Activated CD4-positive, alpha-beta memory T cell treated with anti-CD3 and anti-CD28 coated beads, Interleukin-2, amount 10 ng/mL, durations not matched to agents 7 days and 5 days (primary cell): Measurements from ENCODE around the gene ANKIB1. TPM values are rescaled to one million over a fixed set of nuclear protein-coding genes. Genes with fewer than 3 reads are reported as not detected.
"Not testable (repeated sequence)": the region's sequence is repeated elsewhere in the genome, so short reads cannot be mapped to it uniquely, and the experiment has no call there.

ENCODE experiments used
- CTCF ChIA-PET: fragments of 350-600 bp; sonication (Branson Sonifier 250); formaldehyde crosslinking; loops from one replicate; lab custom pipeline; 2021; ENCODE audit warnings: antibody characterized with exemption, inconsistent platforms; lab: Charles Lee
- POLR2A ChIA-PET: fragments of 350-600 bp; sonication (Branson Sonifier 250); formaldehyde crosslinking; loops from one replicate; lab custom pipeline; 2021; ENCODE audit warnings: antibody characterized with exemption; lab: Charles Lee
- DNase-seq: peaks from one replicate; pipeline ENCODE4 v3.0.0-alpha.2; 2020
- H3K27ac Mint-ChIP-seq: one replicate; pipeline ENCODE4 v1.8.0; 2021; ENCODE audit warnings: mild to moderate bottlenecking, mixed read lengths
- H3K27me3 Mint-ChIP-seq: one replicate; pipeline ENCODE4 v1.8.0; 2021; ENCODE audit warnings: mixed read lengths
- H3K36me3 Mint-ChIP-seq: one replicate; pipeline ENCODE4 v1.8.0; 2021; ENCODE audit warnings: low read depth, mixed read lengths
- H3K4me1 Mint-ChIP-seq: one replicate; pipeline ENCODE4 v1.8.0; 2021; ENCODE audit warnings: mixed read lengths
- H3K4me3 Mint-ChIP-seq: one replicate; pipeline ENCODE4 v1.8.0; 2021; ENCODE audit warnings: mild to moderate bottlenecking, mixed read lengths
- H3K9me3 Mint-ChIP-seq: one replicate; pipeline ENCODE4 v1.8.0; 2021; ENCODE audit warnings: mixed read lengths
- total RNA-seq, 2 experiments: library from RNA; stranded (reverse); gene quantifications; one replicate each; pipeline ENCODE4 v1.2.3, GENCODE V29; 2021

Gene ANKIB1
- total RNA-seq, 2 experiments from 2014 or later, result 65.1 to 70.2 TPM

- Mint-ChIP-seq H3K4me3 (peak overlapping the region; percentile 32), H3K36me3 (no peaks in the 10 kb centered on the region), H3K9me3 (no peaks in the 10 kb centered on the region), H3K27me3 (peaks cover 12% of the 10 kb centered on the region), H3K4me1 (peaks cover 34% of the 10 kb centered on the region), H3K27ac (no peak overlapping the region)
- ChIA-PET POLR2A (interaction anchor here (4.8 kb wide), 1 partner anchor 22 kb away, joined by 37 read pairs; the partner anchor contains the start of gene GATAD1), CTCF (interaction anchor here (0.7 to 3.6 kb wide), 7 partner anchors 9 to 807 kb away, joined by 3 to 75 read pairs (median 4); partner anchors contain the start of genes GATAD1 and VPS50)
- no peak for DNase-seq
Observed at GRCh38 chr7:92425311-92425947, 179.7 kb downstream of the ANKIB1 start.

GRCh38 chr7:92427193-92427592, 181.4 kb downstream of the ANKIB1 start:
- CTCF ChIA-PET, result interaction anchor here (0.7 kb wide), 1 partner anchor 273 kb away, joined by 3 read pairs; no protein-coding TSS in a partner anchor
- Mint-ChIP-seq H3K36me3 (no peaks in the 10 kb centered on the region), H3K4me3 (no peak overlapping the region), H3K4me1 (peaks cover 28% of the 10 kb centered on the region), H3K9me3 (no peaks in the 10 kb centered on the region), H3K27ac (no peak overlapping the region), H3K27me3 (peaks cover 16% of the 10 kb centered on the region)
- POLR2A ChIA-PET, result no interaction called here
- DNase-seq, result no peak

- Mint-ChIP-seq H3K27me3 (peaks cover 9% of the 10 kb centered on the region), H3K4me1 (peaks cover 6% of the 10 kb centered on the region), H3K9me3 (no peaks in the 10 kb centered on the region), H3K4me3 (no peak overlapping the region), H3K27ac (no peak overlapping the region), H3K36me3 (no peaks in the 10 kb centered on the region)
- ChIA-PET CTCF (interaction anchor here (1.9 to 2.0 kb wide), 2 partner anchors 8 to 15 kb away, joined by 4 to 7 read pairs; partner anchors contain the start of gene GATAD1), POLR2A (no interaction called here)
- DNase-seq, result no peak
Observed at GRCh38 chr7:92432299-92432946, 186.6 kb downstream of the ANKIB1 start.

GRCh38 chr7:92433019-92433418, 187.2 kb downstream of the ANKIB1 start:
- Mint-ChIP-seq H3K9me3 (no peaks in the 10 kb centered on the region), H3K4me3 (no peak overlapping the region), H3K4me1 (peaks cover 6% of the 10 kb centered on the region), H3K36me3 (no peaks in the 10 kb centered on the region), H3K27me3 (peaks cover 6% of the 10 kb centered on the region), H3K27ac (no peak overlapping the region)
- CTCF ChIA-PET, result interaction anchor here (1.9 to 2.0 kb wide), 2 partner anchors 9 to 14 kb away, joined by 4 to 7 read pairs; partner anchors contain the start of gene GATAD1
- DNase-seq, result no peak
- POLR2A ChIA-PET, result no interaction called here

- Mint-ChIP-seq H3K27ac (no peak overlapping the region), H3K36me3 (no peaks in the 10 kb centered on the region), H3K9me3 (no peaks in the 10 kb centered on the region), H3K4me3 (no peak overlapping the region), H3K27me3 (peaks cover 6% of the 10 kb centered on the region), H3K4me1 (no peaks in the 10 kb centered on the region)
- no peak for DNase-seq
- CTCF ChIA-PET, result no interaction called here
- POLR2A ChIA-PET, result no interaction called here
Observed at GRCh38 chr7:92435542-92435941, 189.8 kb downstream of the ANKIB1 start.

GRCh38 chr7:92436612-92437445, 191.1 kb downstream of the ANKIB1 start:
- CTCF ChIA-PET, result no interaction called here
- POLR2A ChIA-PET, result no interaction called here
- H3K4me1 Mint-ChIP-seq, result no peaks in the 10 kb centered on the region
- no peaks in the 10 kb centered on the region for H3K27me3 Mint-ChIP-seq
- no peak overlapping the region for H3K4me3 Mint-ChIP-seq
- H3K9me3 Mint-ChIP-seq, result no peaks in the 10 kb centered on the region
- DNase-seq, result no peak
- no peaks in the 10 kb centered on the region for H3K36me3 Mint-ChIP-seq
- no peak overlapping the region for H3K27ac Mint-ChIP-seq

GRCh38 chr7:92437956-92438491, 192.2 kb downstream of the ANKIB1 start:
- H3K36me3 Mint-ChIP-seq, result no peaks in the 10 kb centered on the region
- CTCF ChIA-PET, result no interaction called here
- POLR2A ChIA-PET, result no interaction called here
- H3K9me3 Mint-ChIP-seq, result no peaks in the 10 kb centered on the region
- H3K4me1 Mint-ChIP-seq, result no peaks in the 10 kb centered on the region
- no peak for DNase-seq
- H3K4me3 Mint-ChIP-seq, result no peak overlapping the region
- peaks cover 3% of the 10 kb centered on the region for H3K27me3 Mint-ChIP-seq
- no peak overlapping the region for H3K27ac Mint-ChIP-seq

- H3K9me3 Mint-ChIP-seq, H3K36me3 Mint-ChIP-seq, H3K27ac Mint-ChIP-seq, DNase-seq, H3K27me3 Mint-ChIP-seq, POLR2A ChIA-PET, H3K4me1 Mint-ChIP-seq, CTCF ChIA-PET, H3K4me3 Mint-ChIP-seq: not testable (repeated sequence)
Observed at GRCh38 chr7:92442720-92443119, 196.9 kb downstream of the ANKIB1 start.

- POLR2A ChIA-PET, result interaction anchor here (0.7 to 3.5 kb wide), 21 partner anchors 11 to 671 kb away, joined by 3 to 47 read pairs (median 5); partner anchors contain the start of genes AKAP9, ANKIB1, CDK6 and CYP51A1
- DNase-seq, result no peak
- peaks cover 3% of the 10 kb centered on the region for H3K27me3 Mint-ChIP-seq
- H3K4me1 Mint-ChIP-seq, result peaks cover 13% of the 10 kb centered on the region
- H3K27ac Mint-ChIP-seq, result peak overlapping the region; percentile 88
- peaks cover 9% of the 10 kb centered on the region for H3K36me3 Mint-ChIP-seq
- no peaks in the 10 kb centered on the region for H3K9me3 Mint-ChIP-seq
- CTCF ChIA-PET, result interaction anchor here (0.6 to 3.5 kb wide), 33 partner anchors 12 to 1159 kb away, joined by 3 to 75 read pairs (median 5); partner anchors contain the start of genes AKAP9, ANKIB1, CYP51A1 and KRIT1
- peak overlapping the region; percentile 80 for H3K4me3 Mint-ChIP-seq
Observed at GRCh38 chr7:92446869-92447344, 201.1 kb downstream of the ANKIB1 start.

- H3K4me3 Mint-ChIP-seq, result peak within 1 kb of the TSS; percentile 86
Observed at GRCh38 chr7:92447345-92448204, 201.8 kb downstream of the ANKIB1 start, which contains the start of gene GATAD1. GATAD1 (plus strand) TSS chr7:92447482; CDS start chr7:92447730, 248 bp downstream.

GRCh38 chr7:92448205-92448747, 202.5 kb downstream of the ANKIB1 start:
- CTCF ChIA-PET, result interaction anchor here (0.5 to 3.5 kb wide), 25 partner anchors 10 to 1160 kb away, joined by 3 to 75 read pairs (median 5); partner anchors contain the start of genes AKAP9, ANKIB1, KRIT1 and PEX1
- no peaks in the 10 kb centered on the region for H3K9me3 Mint-ChIP-seq
- H3K27ac Mint-ChIP-seq, result peak overlapping the region; percentile 84
- peaks cover 13% of the 10 kb centered on the region for H3K4me1 Mint-ChIP-seq
- H3K36me3 Mint-ChIP-seq, result peaks cover 12% of the 10 kb centered on the region
- H3K4me3 Mint-ChIP-seq, result peak overlapping the region; percentile 86
- no peaks in the 10 kb centered on the region for H3K27me3 Mint-ChIP-seq
- POLR2A ChIA-PET, result interaction anchor here (1.0 to 3.5 kb wide), 16 partner anchors 10 to 784 kb away, joined by 3 to 47 read pairs (median 6); partner anchors contain the start of genes AKAP9, ANKIB1, CDK6 and CYP51A1
- DNase-seq, result peak; percentile 66

More at GRCh38 chr7:92447345-92448204, 201.8 kb downstream of the ANKIB1 start, which contains the start of gene GATAD1:
- DNase-seq, result peak; percentile 84
- Mint-ChIP-seq H3K27me3 (peaks cover 1% of the 10 kb centered on the region), H3K27ac (peak within 1 kb of the TSS; percentile 88), H3K36me3 (peaks cover 9% of the 10 kb centered on the region), H3K9me3 (no peaks in the 10 kb centered on the region), H3K4me1 (peaks cover 13% of the 10 kb centered on the region)
- CTCF ChIA-PET, result interaction anchor here (0.5 to 3.5 kb wide), 41 partner anchors 11 to 1160 kb away, joined by 3 to 75 read pairs (median 5); partner anchors contain the start of genes AKAP9, ANKIB1, CYP51A1 and KRIT1
- POLR2A ChIA-PET, result interaction anchor here (0.7 to 3.5 kb wide), 26 partner anchors 11 to 785 kb away, joined by 3 to 47 read pairs (median 4); partner anchors contain the start of genes AKAP9, ANKIB1, CDK6 and CYP51A1
